Common myeloid progenitor, CD34-positive (primary cell): ENCODE results near the gene HLA-DOA.

Source experiments
- CTCF ChIA-PET: fragments of 350-600 bp; sonication (Branson Sonifier 250); formaldehyde crosslinking; loops from one replicate; lab custom pipeline; 2021; ENCODE audit warnings: antibody characterized with exemption; lab: Charles Lee
- POLR2A ChIA-PET: fragments of 350-600 bp; sonication (Branson Sonifier 250); formaldehyde crosslinking; loops from one replicate; lab custom pipeline; 2021; ENCODE audit warnings: antibody characterized with exemption; lab: Charles Lee
- DNase-seq, 3 donors: peaks; one replicate each; pipeline versions ENCODE4 v3.0.0 to v3.0.0-alpha.2; 2013
- H3K27ac ChIP-seq, 2 experiments: 1 replicate in 1 of 2; 2 replicates in 1 of 2; pipeline ENCODE4 v1.7.0; 2013; ENCODE audit warnings: inconsistent platforms in 2 of 2, low read length in 2 of 2, mild to moderate bottlenecking in 2 of 2, low read depth in 1 of 2, moderate library complexity in 1 of 2; ENCODE audit not compliant: severe bottlenecking in 2 of 2, insufficient read depth in 1 of 2, poor library complexity in 1 of 2
- H3K27me3 ChIP-seq, 5 experiments: replicated peaks in 2 of 5; 1 replicate in 3 of 5; 2 replicates in 2 of 5; pipeline versions ENCODE4 v1.6.1 to v1.7.0; 2013; ENCODE audit warnings: low read length in 4 of 5, mild to moderate bottlenecking in 2 of 5, moderate library complexity in 2 of 5, inconsistent platforms in 1 of 5; ENCODE audit not compliant: insufficient read depth in 5 of 5, control insufficient read depth in 4 of 5
- H3K36me3 ChIP-seq, 4 experiments: 1 replicate in 2 of 4; 2 replicates in 2 of 4; pipeline versions ENCODE4 v1.6.1 to v1.7.0; 2013; ENCODE audit warnings: low read length in 3 of 4, control low read depth in 1 of 4, mild to moderate bottlenecking in 1 of 4; ENCODE audit not compliant: control insufficient read depth in 4 of 4, insufficient read depth in 4 of 4
- H3K4me1 ChIP-seq, 4 experiments: 1 replicate in 3 of 4; 2 replicates in 1 of 4; pipeline versions ENCODE4 v1.6.1 to v1.7.1; 2013; ENCODE audit warnings: low read length in 3 of 4, mild to moderate bottlenecking in 3 of 4, control low read depth in 1 of 4, inconsistent platforms in 1 of 4, moderate library complexity in 1 of 4; ENCODE audit not compliant: control insufficient read depth in 4 of 4, insufficient read depth in 4 of 4; ENCODE audit errors: control extremely low read depth in 1 of 4
- H3K4me3 ChIP-seq, 7 experiments: 1 replicate in 4 of 7; 2 replicates in 3 of 7; pipeline versions ENCODE4 v1.5.1 to v1.7.0; 2013; ENCODE audit warnings: mild to moderate bottlenecking in 7 of 7, low read length in 6 of 7, moderate library complexity in 6 of 7, inconsistent platforms in 2 of 7, low read depth in 2 of 7, control low read depth in 1 of 7; ENCODE audit not compliant: insufficient read depth in 4 of 7, control insufficient read depth in 1 of 7; ENCODE audit errors: extremely low read depth in 1 of 7
- H3K9me3 ChIP-seq, 5 experiments: 1 replicate in 4 of 5; 2 replicates in 1 of 5; pipeline versions ENCODE4 v1.6.1 to v1.7.1; 2013; ENCODE audit warnings: low read length in 4 of 5, mild to moderate bottlenecking in 2 of 5, inconsistent platforms in 1 of 5, low read depth in 1 of 5, moderate library complexity in 1 of 5; ENCODE audit not compliant: control insufficient read depth in 4 of 5, insufficient read depth in 2 of 5; ENCODE audit errors: control extremely low read depth in 1 of 5
- WGBS: methylation state at CpG from one replicate; pipeline ENCODE4 v1.1.5; 2013; ENCODE audit not compliant: insufficient coverage; 5-methylcytosine and 5-hydroxymethylcytosine counted together

Gene HLA-DOA

DNA sequence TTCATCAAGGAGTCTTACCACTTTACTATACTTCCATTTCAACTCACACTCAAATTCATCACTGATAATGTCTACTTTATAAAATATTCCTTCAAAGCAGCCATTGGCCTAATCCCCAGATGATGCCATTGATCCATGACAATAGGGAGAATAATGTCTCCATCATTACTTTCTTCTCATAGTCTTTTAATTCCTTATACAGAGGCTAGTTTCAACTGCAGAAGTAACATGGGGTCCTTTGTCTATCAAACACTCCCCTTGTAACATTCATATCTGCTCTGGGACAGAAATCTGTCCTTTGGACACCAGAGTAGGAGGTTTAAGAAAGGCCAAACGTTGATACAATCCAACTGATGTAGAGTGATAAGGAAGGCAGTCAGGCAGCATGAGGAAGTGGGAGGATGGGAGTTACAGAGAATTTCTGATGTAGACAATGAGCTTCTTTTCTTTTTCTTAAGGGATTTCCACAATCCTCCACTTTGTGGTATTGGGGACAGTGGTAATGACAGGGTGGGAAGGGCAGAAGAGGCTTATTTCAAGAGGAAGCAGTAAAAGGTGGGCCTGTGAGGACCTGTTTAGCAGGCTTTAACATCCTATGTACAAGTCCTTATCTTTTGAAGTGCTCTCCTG, 18.9 kb upstream of the HLA-DOA start:
- peak overlapping the region in 1 of 7 experiments; percentile 6 for H3K4me3 ChIP-seq
- no peaks in the 10 kb centered on the region for H3K9me3 ChIP-seq
- no peaks in the 10 kb centered on the region for H3K36me3 ChIP-seq
- H3K4me1 ChIP-seq = peaks cover 5 to 29% (median 26%) of the 10 kb centered on the region in 4 experiments
- WGBS = 0% methylated on average over 1 of the region's 1 CpG
- POLR2A ChIA-PET = interaction anchor here (1.8 kb wide), 1 partner anchor 9 kb away, joined by 6 read pairs; no protein-coding TSS in a partner anchor
- DNase-seq = peak in 2 of 3 donors; percentile 11 to 62
- CTCF ChIA-PET = interaction anchor here (0.6 to 2.3 kb wide), 5 partner anchors 10 to 47 kb away, joined by 3 to 7 read pairs (median 5); partner anchors contain the start of gene HLA-DPB1
- peak overlapping the region; percentile 83 to 89 for H3K27ac ChIP-seq
- no peaks in the 10 kb centered on the region for H3K27me3 ChIP-seq

DNA sequence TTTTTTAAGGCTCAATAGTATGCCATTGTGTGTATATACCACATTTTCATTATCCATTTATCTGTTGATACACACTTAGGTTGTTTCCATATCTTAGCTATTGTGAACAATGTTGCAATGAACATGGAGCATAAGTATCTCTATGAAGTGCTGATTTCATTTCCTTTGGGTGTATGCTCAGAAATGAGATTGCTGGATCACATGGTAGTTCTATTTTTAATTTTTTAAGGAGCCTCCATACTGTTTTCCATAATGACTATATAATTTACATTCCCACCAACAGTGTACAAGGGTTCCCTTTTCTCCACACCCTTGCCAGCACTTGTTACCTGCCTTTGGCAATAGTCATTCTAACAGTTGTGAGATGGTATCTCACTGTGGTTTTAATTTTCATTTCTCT, 15.1 kb upstream of the HLA-DOA start:
- Histone ChIP-seq H3K4me1 (peaks cover 8 to 28% (median 26%) of the 10 kb centered on the region in 4 experiments), H3K27ac (no peak overlapping the region), H3K27me3 (no peaks in the 10 kb centered on the region), H3K36me3 (no peaks in the 10 kb centered on the region), H3K4me3 (no peak overlapping the region), H3K9me3 (no peaks in the 10 kb centered on the region)
- ChIA-PET CTCF (interaction anchor here (0.8 kb wide), 1 partner anchor 123 kb away, joined by 3 read pairs; no protein-coding TSS in a partner anchor), POLR2A (interaction anchor here (0.6 kb wide), 1 partner anchor 55 kb away, joined by 3 read pairs; no protein-coding TSS in a partner anchor)
- DNase-seq = no peak

DNA sequence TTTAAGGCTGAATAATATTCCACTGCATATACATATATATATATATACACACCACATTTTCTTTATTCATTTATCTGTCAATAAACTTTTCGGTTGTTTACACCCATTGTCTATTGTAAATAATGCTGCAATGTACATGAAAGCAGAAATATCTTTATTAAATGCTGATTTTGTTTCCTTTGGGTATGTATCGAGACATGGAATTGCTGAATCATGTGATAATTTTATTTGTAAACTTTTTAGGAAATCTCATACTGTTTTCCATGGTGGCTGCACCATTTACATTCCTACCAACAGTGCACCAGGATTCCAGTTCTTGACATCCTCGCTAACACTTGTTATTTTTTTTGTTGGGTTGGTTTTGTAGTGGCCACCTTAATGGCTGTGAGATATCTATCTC, 14.1 kb upstream of the HLA-DOA start:
- Histone ChIP-seq H3K27ac (no peak overlapping the region), H3K9me3 (no peaks in the 10 kb centered on the region), H3K4me3 (no peak overlapping the region), H3K4me1 (peaks cover 16 to 28% (median 26%) of the 10 kb centered on the region in 4 experiments), H3K27me3 (no peaks in the 10 kb centered on the region), H3K36me3 (no peaks in the 10 kb centered on the region)
- no peak for DNase-seq
- ChIA-PET POLR2A (no interaction called here), CTCF (no interaction called here)
- no CpG with 5 or more reads among the region's 3 CpGs for WGBS

DNA sequence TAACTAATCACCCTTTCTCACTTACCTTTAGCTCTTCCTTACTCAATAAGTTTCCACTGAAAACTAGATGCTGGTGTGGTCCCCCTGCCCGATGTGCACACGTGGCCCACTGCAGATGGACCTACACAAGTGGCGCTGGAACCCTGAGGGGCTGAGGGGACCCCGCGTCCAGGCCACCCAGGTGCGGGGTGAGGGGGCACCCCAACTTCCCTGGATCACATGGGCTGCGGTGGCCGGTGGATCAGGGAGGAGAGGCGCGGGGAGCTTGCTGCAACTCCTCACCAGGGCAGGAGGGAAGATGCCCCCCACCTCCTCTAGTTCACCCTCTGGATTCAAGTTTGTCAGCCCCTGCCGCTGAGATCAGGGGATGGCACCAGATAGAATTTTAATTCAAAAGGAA, 12.5 kb upstream of the HLA-DOA start:
- ChIA-PET CTCF (interaction anchor here (1.8 kb wide), 1 partner anchor 59 kb away, joined by 5 read pairs; no protein-coding TSS in a partner anchor), POLR2A (no interaction called here)
- H3K27me3 ChIP-seq = no peaks in the 10 kb centered on the region
- DNase-seq = no peak
- WGBS = 96% methylated on average over 11 of the region's 11 CpGs
- H3K36me3 ChIP-seq = no peaks in the 10 kb centered on the region
- H3K27ac ChIP-seq = no peak overlapping the region
- H3K4me1 ChIP-seq = peaks cover 21 to 32% (median 29%) of the 10 kb centered on the region in 4 experiments
- no peak overlapping the region for H3K4me3 ChIP-seq
- H3K9me3 ChIP-seq = no peaks in the 10 kb centered on the region

DNA sequence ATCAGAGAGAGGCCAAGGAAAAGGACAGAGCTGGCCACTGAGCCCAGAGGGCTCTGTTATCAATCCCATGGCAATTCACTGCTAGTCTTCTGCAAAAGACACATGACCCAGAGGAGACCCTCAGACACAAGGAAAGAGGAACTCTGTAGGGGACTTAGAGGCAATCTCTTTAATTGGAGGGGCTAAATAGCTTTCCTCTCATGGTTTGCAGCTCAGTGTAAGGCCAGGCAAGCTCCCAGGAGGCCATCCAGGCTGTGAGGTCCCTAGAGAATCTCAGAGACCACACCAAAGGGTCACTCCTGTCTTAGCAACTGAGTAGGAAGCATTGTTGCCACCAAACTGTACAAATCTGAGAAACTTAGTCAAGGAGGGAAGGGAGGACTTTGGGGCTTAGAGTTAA, 10.0 kb upstream of the HLA-DOA start:
- POLR2A ChIA-PET = interaction anchor here (2.2 kb wide), 1 partner anchor 10 kb away, joined by 6 read pairs; no protein-coding TSS in a partner anchor

DNA sequence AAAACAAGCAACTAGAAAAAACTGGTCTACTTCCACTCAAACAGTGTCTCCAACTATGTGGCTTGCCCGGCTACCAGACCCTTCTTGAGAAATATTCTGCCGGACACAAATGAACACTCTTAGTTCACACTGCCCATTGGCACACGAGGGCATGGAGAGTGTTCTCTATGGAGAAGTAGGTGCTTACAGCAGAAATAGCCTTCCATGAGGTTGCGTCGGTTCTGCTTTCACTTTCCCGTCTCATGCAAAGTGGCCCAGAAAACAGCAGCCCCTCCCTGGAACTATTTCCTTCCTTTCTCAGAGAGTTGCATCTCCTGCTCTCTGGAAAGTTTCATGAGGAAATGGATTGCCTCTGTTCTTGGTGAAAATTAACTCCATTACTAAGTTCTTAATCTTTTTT, 9.5 kb upstream of the HLA-DOA start:
- WGBS = 0% methylated on average over 2 of the region's 6 CpGs
- Histone ChIP-seq H3K4me3 (peak overlapping the region in 6 of 7 experiments; percentile 3 to 56 (median 36)), H3K9me3 (no peaks in the 10 kb centered on the region), H3K36me3 (no peaks in the 10 kb centered on the region), H3K27ac (peak overlapping the region in 1 of 2 experiments; percentile 76), H3K27me3 (no peaks in the 10 kb centered on the region), H3K4me1 (peaks cover 21 to 33% (median 31%) of the 10 kb centered on the region in 4 experiments)
- CTCF ChIA-PET = interaction anchor here (1.3 to 7.6 kb wide), 11 partner anchors 9 to 230 kb away, joined by 3 to 99 read pairs (median 5); partner anchors contain the start of gene HLA-DPA1
- peak; percentile 51 to 92 (median 80) for DNase-seq
- POLR2A ChIA-PET = interaction anchor here (0.6 to 2.2 kb wide), 2 partner anchors 10 to 250 kb away, joined by 4 to 6 read pairs; no protein-coding TSS in a partner anchor

More for the DNA sequence above, 10.0 kb upstream of the HLA-DOA start:
- DNase-seq = peak in 2 of 3 donors; percentile 19 to 20
- no peaks in the 10 kb centered on the region for H3K27me3 ChIP-seq
- no peaks in the 10 kb centered on the region for H3K9me3 ChIP-seq
- no peaks in the 10 kb centered on the region for H3K36me3 ChIP-seq
- peaks cover 21 to 33% (median 31%) of the 10 kb centered on the region in 4 experiments for H3K4me1 ChIP-seq
- peak overlapping the region in 1 of 2 experiments; percentile 76 for H3K27ac ChIP-seq
- peak overlapping the region in 6 of 7 experiments; percentile 3 to 56 (median 36) for H3K4me3 ChIP-seq
- CTCF ChIA-PET = interaction anchor here (1.1 to 7.6 kb wide), 9 partner anchors 9 to 155 kb away, joined by 3 to 99 read pairs (median 6); partner anchors contain the start of gene HLA-DPA1

DNA sequence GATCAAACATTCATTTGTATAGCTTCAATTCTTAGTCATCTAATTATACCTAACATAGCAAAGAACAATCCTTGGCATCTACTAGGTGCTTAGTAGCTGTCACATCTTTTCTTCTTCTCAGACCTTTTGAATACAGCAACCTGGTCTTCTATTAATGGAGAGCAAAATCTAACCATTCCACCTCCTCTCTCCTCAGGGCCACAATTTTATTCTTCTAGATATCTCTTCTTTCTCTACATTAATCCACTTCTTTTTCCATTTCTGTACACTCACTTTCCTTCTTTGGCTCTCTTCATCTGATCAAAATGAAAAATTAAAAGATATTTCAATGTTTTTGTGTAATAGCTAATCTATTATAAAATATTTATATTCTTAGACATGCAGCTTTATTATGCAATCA, 9.0 kb upstream of the HLA-DOA start:
- H3K36me3 ChIP-seq = no peaks in the 10 kb centered on the region
- no peak for DNase-seq
- H3K9me3 ChIP-seq = no peaks in the 10 kb centered on the region
- peak overlapping the region in 2 of 7 experiments; percentile 3 to 40 for H3K4me3 ChIP-seq
- peak overlapping the region in 1 of 2 experiments; percentile 76 for H3K27ac ChIP-seq
- no peaks in the 10 kb centered on the region for H3K27me3 ChIP-seq
- ChIA-PET CTCF (interaction anchor here (0.6 to 7.6 kb wide), 14 partner anchors 10 to 230 kb away, joined by 3 to 99 read pairs (median 4); partner anchors contain the start of genes HLA-DPA1 and HLA-DPB1), POLR2A (interaction anchor here (0.6 to 2.2 kb wide), 2 partner anchors 11 to 250 kb away, joined by 4 to 6 read pairs; no protein-coding TSS in a partner anchor)
- peaks cover 21 to 33% (median 31%) of the 10 kb centered on the region in 4 experiments for H3K4me1 ChIP-seq
